ENCODE data around the gene SLC49A3.
"Not testable (repeated sequence)": the region's sequence is repeated elsewhere in the genome, so short reads cannot be mapped to it uniquely, and the experiment has no call there.

The SLC49A3 gene

DNA sequence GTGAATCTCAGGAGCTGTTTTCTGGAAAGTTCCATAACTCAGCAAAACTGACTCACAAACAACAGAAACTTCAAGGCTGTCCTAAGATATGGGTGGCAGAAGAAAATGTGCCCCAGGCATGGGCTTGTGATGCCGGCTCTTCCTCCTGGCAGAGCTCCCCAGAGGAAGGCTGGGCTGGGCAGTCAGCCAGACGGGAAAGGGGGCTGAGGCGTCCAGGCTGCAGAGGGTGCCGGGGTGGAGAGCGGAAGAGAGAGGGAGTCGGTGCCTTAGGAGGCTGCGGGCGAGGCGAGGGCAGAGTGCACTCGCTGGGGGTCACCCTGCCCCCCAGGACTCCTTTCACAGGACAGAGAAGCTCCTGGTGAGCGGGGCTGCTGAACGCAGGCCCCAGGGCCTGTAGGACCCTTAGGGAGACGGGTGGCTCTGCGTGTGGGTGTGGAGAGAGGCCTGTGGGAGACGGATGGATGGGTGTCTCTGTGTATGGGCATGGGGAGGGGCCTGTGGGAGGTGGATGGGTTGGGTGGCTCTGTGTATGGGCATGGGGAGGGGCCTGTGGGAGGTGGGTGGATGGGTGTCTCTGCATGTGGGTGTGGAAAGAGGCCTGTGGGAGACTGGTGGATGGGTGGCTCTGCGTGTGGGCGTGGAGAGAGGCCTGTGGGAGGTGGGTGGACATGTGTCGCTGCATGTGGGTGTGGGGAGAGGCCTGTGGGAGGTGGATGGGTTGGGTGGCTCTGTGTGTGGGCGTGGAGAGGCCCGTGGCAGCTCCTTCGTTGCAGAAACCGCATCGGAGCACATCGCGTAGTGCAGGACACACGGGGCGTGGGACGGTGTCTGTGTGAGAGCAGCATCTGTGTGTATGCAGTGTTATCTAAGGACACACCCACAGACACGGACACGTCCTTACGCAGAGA, 32.6 kb upstream of the SLC49A3 start:
- no peak for DNase-seq

DNA sequence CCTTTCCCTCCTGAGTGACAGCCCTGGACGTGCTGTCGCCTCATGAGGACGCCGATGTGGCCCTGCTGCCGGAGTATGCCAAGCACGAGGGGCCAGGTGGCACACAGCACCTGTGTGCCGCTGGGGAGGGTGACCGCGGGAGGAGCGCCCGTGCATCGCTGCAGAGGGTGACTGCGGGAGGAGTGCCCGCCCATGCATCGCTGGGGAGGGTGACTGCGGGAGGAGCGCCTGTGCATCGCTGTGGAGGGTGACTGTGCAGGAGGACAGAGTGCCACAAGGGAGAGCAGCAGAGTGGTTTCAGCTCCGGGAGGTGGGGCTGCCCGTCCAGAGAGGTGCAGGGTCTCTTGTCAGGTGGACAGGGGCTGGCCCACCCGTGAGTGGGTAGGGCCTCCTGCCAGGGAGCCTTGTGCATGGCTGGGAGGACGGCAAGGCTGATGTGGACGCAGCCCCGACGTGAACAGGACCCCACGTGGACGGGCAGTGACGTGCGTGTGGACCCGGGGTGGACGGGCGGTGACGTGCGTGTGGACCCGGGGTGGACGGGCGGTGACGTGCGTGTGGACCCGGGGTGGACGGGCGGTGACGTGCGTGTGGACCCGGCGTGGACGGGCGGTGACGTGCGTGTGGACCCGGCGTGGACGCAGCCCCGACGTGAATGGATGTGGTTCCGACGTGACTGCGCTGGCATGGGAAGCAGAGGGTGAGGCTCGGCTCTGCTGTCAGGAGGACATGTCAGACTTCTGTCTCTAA, 31.3 kb upstream of the SLC49A3 start:
- no peak for DNase-seq

DNA sequence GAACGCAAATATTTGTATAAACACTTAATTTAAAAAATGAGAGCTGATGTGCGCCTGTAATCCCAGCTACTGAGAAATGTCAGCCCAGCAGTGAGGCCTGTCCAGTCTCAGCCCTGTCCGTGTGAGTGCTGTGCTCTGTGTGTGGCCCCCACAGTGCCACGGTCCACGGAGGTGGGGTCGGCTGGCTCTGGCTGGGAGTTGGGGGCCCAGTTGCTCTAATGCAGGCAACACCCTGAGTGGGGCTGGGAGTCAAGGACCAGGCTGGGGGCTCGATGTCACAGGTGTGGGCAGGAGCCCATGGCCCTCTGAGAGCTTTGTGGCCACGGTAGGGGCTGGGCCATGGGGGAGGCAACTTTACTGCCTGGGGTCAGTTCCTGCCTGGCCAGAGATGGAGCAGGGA, 29.5 kb upstream of the SLC49A3 start:
- no peak for DNase-seq

DNA sequence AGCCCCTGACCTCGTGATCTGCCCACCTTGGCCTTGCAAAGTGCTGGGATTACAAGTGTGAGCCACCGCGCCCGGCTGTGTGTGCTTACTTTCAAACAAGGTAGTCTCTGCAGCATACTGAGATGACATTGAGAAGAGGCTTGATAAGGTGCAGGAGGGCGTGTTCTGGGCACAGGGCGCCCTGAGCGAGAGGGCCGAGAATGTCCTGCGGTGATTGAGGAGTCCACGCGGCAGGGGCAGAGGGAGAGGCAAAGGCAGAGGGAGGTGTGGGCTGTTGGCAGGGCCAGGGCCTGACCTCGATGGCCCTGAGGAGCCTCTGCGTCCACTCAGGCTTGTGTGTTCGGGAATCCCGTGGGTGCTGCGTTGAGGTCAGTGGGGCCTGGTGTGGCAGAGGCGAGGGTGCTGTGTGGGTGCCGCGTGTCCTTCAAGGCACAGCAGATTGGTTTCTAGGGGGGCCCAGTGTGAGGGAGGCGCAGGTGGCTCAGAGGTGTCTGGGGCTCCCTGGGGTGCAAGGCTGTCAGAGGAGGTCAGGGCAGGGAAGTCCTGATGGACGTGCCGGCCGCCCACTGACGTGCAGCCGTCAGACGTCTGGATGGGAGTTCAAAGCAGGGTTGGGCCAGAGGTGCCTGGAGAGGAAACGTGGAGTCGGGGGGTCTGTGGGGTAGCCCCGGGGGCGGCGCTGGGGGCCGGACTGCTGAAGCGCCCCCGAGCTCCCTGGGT, 28.8 kb upstream of the SLC49A3 start:
- DNase-seq, result no peak

DNA sequence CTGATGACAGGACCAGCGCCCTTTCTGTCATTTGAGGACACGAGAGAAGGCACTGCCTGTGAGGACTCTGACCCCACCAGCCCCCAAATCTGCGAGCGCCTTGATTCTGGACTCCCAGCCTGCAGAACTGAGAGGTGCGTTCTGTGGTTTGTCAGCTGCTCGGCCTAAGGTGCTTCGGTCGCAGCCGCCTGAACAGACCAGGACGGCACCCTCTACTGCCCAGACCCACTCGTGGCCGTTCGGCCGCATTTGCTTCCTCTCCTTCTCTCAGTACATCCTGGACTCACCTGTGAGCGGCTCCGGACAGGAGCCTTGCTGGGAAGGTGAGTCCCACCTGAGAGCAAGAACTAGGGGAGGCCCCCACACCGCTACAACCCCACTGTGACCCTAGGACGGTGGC, 25.1 kb upstream of the SLC49A3 start:
- DNase-seq, result no peak

DNA sequence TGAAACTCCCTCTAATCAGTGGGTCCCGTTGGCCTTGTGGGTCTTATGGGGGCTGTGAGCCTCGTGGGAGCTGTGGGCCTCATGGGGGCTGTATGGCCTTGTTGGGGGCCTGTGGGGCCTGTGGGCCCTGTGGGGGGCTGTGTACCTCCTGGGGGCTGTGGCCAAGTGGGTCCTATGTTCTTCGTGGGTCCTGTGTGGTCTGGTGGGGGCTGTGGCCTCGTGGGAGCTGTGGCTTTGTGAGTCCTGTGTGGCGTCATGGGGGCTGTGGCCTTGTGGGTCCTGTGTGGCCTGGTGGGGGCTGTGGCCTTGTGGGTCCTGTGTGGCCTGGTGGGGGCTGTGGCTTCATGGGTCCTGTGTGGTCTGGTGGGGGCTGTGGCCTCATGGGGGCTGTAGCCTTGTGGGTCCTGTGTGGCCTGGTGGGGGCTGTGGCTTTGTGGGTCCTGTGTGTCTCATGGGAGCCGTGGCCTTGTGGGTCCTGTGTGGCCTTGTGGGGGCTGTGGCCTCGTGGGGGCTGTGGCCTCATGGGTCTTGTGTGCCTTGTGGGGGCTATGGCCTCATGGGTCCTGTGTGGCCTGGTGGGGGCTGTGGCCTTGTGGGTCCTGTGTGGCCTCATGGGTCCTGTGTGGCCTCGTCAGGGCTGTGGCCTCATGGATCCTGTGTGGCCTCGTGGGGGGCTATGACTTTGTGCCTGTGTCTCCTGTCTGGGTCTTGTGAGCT, 24.1 kb upstream of the SLC49A3 start:
- DNase-seq, result no peak

DNA sequence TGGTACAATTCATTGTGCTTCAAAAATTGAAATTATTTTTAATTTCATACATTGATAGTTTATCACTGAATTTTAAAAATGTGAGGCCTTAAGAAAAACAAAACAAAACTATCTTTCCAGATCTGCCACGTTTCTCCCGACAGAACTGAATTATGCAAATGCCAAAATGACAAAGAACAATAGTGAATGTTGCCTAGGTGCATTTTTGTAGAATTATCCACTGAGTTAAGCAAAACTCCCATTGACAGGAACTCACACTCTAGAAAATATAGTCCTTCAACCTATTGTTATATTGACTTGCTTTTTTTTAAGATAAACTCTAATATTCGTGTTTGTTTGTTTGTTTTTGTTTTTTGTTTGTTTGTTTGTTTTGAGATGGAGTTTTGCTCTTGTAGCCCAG, 23.1 kb upstream of the SLC49A3 start:
- DNase-seq, result no peak

DNA sequence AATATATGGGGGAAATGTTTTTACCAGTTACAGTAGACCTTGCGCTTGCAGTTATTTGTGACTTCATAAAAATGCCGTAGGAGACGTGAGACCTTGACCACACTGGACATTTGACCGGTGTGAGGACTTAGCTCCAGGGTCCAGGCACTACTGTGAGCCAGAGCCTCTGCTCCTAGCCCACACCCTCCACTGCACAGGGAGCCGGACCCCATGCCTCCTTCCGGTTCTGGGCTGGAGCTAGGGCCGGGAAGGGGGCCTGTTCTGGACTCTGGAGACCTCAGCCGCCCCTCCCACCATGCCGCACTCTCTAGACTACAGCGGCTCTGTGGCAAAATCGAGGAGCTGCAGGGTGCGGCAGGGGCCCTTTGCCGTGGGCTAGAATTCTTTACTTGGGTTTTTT, 22.0 kb upstream of the SLC49A3 start:
- DNase-seq, result no peak

DNA sequence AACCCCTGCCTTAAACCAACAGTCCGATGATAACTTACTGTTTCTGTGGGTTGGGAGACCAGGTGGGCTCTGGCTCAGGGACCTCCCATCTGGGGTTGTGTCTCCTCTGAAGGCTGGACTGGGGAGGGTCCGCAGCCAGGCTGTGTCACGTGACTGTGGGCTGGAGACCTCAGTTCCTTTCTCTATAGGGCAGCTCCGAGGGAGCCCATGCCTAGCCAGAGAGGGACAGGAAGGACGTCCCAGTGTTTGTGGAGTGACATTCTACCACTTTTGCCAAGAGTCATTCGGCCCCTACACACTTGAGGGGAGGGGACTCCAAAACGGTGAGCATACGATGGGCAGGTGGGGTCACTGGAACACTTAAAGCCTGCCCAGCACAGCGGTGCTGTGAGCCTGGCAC, 21.2 kb upstream of the SLC49A3 start:
- no peak for DNase-seq

DNA sequence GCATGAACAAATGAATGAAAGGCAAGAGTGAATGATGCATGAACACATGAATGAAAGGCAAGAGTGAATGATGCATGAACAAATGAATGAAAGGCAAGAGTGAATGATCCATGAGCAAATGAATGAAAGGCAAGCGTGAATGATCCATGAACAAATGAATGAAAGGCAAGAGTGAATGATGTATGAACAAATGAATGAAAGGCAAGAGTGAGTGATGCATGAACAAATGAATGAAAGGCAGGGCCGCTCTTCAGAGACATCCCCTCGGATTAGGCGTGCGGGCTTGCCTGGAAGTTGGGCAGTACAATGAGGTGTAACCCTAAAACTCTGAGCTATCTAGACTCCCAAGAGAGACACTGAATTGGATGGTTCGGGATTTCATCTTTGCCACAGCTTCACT, 20.4 kb upstream of the SLC49A3 start:
- no peak for DNase-seq

DNA sequence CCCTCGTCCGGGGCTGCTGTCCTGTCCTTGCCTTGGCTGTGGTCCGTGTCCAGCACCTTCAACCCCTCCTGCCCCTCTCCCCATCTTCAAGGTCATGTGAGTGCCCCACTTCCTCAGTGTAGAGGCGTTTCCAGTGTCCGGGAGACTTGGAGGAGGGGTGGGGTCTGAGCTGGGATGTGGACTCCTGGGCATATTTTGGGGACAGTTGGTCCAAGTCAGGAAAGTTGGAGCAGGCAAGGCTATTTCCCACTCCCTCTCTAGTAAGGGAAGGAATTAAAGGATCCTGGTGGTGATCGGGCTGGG, 19.6 kb upstream of the SLC49A3 start:
- no peak for DNase-seq

DNA sequence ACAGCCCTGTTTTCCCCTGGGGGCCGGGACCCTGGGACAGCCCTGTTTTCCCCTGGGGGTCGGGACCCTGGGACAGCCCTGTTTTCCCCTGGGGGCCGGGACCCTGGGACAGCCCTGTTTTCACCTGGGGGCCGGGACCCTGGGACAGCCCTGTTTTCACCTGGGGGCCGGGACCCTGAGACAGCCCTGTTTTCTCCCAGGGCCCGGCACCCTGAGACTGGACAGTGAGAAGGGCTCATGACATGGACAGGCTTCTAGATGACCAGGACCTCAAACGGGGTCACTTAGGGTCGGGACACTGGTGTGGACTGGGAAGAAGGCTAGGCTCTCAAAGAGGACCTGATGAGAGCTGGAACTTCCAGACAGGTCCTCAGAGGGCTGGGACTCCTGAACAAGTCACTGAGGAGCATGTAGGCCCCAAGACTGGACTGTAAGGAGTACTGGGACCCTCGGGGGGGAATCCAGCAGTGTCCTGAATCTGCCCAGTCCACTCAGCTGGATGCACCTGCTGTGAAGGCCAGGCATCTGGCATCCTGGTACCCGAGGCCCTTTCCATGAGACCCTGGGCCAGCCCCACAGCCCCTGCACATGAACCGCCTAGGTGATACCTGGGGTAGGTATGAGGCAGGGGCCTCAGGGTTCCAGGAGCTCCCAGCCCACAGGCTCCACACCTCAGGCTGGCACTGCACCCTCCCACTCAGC, 19.1 kb upstream of the SLC49A3 start:
- DNase-seq, result no peak

DNA sequence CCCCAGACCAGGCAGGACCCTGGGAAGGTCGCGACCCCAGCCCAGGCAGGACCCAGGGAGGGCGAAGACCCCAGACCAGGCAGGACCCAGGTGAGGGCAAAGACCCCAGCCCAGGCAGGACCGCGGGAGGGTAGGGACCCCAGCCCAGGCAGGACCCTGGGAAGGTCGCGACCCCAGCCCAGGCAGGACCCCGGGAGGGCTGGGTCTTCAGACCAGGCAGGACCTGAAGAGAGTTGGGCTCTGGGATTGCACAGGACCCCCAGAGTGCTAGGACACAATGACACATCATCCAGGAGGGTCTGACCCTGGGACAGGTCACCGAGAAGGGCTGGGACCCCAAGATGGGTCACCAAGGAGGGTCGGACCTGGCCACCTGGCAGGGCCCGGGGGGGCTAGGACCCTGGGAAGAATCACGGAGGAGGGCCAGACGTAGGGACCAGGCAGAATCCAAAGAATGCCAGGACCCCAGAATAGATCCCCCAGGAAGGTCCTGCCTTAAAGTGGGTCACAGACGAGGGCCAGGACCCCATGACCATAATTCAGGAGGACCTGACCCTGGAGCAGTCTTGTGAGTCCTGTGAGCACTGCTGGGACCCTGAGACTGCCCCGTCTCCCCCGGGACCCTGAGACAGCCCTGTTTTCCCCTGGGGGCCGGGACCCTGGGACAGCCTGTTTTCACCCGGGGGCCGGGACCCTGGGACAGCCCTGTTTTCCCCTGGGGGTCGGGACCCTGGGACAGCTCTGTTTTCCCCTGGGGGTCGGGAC, 18.1 kb upstream of the SLC49A3 start:
- no peak for DNase-seq

DNA sequence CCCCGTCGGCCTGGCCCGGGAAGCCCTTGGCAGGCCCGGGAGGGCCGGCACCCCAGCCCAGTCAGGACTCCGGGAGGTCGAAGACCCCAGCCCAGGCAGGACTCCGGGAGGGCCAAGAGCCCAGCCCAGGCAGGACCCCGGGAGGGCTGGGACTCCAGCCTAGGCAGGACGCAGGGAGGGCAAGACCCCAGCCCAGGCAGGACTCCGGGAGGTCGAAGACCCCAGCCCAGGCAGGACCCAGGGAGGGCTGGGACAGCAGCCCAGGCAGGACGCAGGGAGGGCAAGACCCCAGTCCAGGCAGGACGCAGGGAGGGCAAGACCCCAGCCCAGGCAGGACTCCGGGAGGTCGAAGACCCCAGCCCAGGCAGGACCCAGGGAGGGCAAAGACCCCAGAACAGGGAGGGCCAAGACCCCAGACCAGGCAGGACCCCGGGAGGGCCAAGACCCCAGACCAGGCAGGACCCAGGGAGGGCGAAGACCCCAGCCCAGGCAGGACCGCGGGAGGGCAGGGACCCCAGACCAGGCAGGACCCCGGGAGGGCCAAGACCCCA, 17.2 kb upstream of the SLC49A3 start:
- DNase-seq, result not testable (repeated sequence)

DNA sequence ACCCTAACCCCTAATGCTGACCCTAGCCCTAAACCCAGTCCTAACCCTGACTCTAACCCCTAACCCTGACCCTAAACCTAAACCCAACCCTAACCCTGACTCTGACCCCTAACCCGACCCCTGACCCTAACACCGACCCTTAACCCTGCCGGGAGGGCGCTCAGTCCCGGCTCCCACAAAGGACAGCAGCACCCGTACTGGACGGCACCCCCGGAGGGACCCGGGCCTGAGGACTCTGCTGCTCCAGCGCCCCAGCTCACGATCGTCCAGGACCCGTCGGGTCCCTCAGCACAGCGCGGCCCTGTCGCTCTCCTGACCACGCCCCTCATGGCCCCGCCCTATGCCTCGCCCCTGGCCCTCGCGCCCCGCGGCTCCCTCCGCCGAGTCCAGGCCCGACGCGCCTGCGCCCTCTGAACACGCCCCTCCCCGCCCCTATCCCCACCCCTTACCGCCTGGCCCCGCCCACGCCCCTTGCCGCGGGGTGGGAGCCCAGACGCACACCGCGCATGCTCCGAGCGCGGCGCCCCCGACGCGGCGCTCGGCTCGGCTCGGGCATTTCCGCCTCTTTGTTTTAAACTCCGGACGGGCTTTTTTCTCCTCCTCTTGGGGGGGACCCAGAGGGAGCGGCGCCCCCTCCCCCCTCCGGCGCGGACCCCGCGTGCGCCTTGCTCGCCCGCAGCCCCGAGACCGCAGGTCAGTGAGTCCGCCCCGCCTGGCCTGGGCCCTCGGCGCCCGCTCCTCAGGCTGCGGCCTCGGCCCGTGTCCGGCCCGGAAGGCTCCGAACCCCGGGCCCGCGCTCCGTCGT, 16.5 kb upstream of the SLC49A3 start, which contains the start of gene PCGF3:
Gene PCGF3, plus strand, starts transcription at position 555 of the 805 bp plus-strand sequence. CDS start 27,849 bp downstream, outside the sequence.
- peak; percentile 83 for DNase-seq

DNA sequence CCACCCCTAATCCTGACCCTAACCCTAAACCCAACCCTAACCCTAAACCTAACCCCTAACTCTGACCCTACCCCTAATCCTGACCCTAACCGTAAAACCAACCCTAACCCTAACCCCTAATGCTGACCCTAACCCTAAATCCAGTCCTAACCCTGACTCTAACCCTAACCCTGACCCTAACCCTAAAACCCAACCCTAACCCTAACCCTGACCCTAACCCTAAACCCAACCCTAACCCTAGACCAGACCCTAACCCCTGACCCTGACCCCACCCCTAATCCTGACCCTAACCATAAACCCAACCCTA, 16.0 kb upstream of the SLC49A3 start:
- no peak for DNase-seq

DNA sequence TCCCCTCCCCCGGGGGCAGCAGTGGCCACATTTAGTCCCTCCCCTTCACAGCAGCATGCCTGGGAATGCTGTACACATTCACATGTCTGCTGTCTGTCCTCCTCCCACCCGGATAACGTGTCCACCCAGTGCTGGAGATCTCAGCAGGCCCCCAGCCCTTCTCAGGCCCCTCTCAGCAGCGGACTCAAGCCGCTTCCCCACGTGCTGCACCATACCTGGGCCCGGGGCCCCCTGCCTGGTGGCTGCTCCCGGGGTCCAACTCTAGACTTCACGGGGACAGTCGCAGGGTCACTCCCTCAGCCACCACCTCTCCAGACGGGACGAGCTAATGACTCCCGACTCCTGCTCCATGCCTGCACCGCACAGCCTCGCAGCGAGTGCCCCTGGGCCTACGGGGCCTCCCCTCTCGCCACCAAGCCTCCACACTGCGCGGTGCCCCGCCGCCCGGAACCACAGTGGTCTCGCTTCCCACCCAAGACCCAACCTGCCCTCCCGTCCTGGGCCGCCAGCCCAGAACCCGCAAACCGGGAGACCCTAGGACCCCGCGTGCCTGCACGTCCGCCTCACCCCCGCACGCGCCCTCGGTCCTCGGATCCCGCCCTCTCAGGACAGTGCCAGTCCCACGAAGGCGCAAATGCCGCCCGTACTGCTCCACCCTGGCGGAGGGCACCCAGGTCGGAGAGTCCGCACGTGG, 15.4 kb upstream of the SLC49A3 start:
- DNase-seq, result no peak

DNA sequence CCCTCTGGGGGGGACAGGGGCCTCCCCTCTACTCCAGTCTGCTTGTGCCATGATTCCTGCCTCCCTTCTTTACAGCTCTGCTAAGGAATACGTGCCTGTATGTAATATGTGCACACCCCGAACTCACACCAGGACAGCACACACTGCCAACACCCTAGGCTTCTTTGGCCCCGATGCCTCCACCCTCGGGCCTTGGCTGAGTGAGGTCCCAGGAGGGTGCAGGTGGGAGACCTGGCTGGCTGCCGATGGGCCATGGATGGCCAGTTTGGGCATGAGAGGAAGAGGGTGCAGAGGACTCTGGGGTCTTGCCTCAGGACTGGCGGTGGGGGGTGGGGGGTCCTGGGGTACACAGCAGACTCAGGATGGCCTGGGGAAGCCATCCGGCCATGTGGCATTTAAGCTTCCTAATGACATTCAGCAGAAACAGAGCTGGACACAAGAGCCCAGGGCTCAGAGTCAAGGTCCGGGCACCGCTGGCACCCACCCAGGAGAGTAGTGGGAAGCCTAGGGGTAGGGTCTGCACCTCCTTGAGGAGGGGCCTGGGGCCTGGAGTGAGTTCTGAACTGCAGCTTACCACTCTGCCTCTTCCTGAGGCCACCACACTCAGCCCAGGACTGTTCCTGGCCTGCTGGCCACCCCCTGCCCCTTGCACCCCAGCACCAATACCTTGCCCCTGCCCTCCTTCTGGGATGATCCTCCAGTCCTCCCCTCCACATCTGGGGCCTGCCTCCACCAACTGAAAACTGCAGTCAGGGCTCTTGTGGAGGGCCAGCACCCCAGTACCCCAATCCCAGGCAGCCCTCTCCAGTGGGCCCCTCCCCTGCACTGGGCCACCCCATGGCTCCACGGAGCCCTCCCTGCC, 14.6 kb upstream of the SLC49A3 start:
- no peak for DNase-seq

DNA sequence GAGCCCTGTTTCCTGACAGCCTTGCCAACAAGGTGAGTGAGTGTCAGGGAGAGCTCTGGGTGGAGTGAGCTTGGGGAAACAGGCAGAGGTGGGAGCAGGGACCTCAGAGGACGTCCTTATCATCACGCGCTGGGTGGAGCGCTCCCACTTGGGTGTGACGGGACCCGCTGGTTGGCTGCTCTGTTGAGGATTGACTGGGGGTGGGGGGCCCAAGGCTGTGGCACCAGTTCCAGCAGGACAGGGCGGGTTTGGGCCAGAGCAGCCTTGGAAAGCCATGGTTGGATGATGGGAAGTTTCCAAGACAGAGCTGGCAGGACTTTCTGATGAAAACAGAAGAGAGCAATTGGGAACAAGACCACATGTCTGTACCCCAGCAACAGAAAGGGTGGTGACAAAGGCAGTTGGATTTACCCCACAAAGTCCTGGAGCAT, 13.7 kb upstream of the SLC49A3 start:
- no peak for DNase-seq
